Nephron (organoid): ENCODE data around the gene WBP2NL.
A peak's percentile ranks its signal among the peaks of the same experiment; 100 is the strongest.
"Not testable (repeated sequence)": the region's sequence is repeated elsewhere in the genome, so short reads cannot be mapped to it uniquely, and the experiment has no call there.

Experiments
- H3K27ac Mint-ChIP-seq, 3 experiments: 2 replicates each; pipeline ENCODE4 v1.8.0; 2020; ENCODE audit warnings: mixed read lengths in 3 of 3, mild to moderate bottlenecking in 2 of 3, moderate library complexity in 1 of 3
- H3K27me3 Mint-ChIP-seq: 2 replicates; pipeline ENCODE4 v1.8.0; 2021; ENCODE audit warnings: low read depth, mild to moderate bottlenecking, moderate library complexity, mixed read lengths
- H3K36me3 Mint-ChIP-seq: 2 replicates; pipeline ENCODE4 v1.8.0; 2020; ENCODE audit warnings: low read depth, mixed read lengths
- H3K4me1 Mint-ChIP-seq: 2 replicates; pipeline ENCODE4 v1.8.0; 2020; ENCODE audit warnings: mixed read lengths
- H3K4me3 Mint-ChIP-seq, 3 experiments: 2 replicates each; pipeline ENCODE4 v1.8.0; 2020; ENCODE audit warnings: mild to moderate bottlenecking in 3 of 3, mixed read lengths in 3 of 3, moderate library complexity in 2 of 3
- H3K9me3 Mint-ChIP-seq: 2 replicates; pipeline ENCODE4 v1.8.0; 2020; ENCODE audit warnings: mixed read lengths
- TF ChIP-seq, protein P1 (sequence below), 3 experiments: fragments of 200-600 bp; sonication (generic); IDR thresholded peaks; one replicate each; pipeline ENCODE4 v1.5.0; 2021; ENCODE audit warnings: antibody characterized with exemption in 3 of 3; ENCODE audit not compliant: unreplicated experiment in 3 of 3

WBP2NL gene

DNA sequence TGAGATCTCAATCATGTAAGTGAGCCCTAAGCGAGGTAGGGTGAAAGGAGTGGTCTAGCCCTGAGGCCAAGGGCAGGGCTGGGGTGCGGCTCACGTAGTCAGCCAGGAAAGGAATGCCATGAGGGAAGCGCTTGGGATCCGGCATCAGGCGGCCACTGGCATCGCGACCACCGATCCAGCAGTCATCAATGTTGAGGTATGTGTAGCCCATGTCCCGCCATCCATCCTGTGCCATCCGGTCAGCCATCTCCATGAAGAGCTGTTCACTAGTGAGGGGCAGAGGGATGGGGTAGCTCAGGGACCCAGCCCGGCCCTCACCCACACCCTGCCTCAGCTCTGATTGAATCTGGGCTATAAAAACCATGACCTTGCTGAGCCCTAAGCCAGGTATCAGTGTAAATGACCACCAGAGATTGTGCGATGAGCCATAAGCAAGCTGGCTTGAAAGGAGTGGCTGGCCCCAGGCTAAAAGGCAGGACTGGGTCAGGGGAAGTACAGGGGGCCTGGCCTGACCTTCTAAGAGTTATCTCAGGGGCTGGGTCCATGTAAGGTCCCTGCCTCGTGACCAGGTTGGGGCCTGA, 69.2 kb downstream of the WBP2NL start:
- no peak overlapping the region for H3K27ac Mint-ChIP-seq
- peaks cover 21% of the 10 kb centered on the region for H3K36me3 Mint-ChIP-seq
- TF ChIP-seq, protein P1, sequence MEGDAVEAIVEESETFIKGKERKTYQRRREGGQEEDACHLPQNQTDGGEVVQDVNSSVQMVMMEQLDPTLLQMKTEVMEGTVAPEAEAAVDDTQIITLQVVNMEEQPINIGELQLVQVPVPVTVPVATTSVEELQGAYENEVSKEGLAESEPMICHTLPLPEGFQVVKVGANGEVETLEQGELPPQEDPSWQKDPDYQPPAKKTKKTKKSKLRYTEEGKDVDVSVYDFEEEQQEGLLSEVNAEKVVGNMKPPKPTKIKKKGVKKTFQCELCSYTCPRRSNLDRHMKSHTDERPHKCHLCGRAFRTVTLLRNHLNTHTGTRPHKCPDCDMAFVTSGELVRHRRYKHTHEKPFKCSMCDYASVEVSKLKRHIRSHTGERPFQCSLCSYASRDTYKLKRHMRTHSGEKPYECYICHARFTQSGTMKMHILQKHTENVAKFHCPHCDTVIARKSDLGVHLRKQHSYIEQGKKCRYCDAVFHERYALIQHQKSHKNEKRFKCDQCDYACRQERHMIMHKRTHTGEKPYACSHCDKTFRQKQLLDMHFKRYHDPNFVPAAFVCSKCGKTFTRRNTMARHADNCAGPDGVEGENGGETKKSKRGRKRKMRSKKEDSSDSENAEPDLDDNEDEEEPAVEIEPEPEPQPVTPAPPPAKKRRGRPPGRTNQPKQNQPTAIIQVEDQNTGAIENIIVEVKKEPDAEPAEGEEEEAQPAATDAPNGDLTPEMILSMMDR (IDR thresholded peaks at IDR 0.05; ENCODE audit: unreplicated experiment in 3 of 3), result no peak
- no peaks in the 10 kb centered on the region for H3K27me3 Mint-ChIP-seq
- peaks cover 19% of the 10 kb centered on the region for H3K4me1 Mint-ChIP-seq
- H3K9me3 Mint-ChIP-seq, result no peaks in the 10 kb centered on the region
- H3K4me3 Mint-ChIP-seq, result no peak overlapping the region

DNA sequence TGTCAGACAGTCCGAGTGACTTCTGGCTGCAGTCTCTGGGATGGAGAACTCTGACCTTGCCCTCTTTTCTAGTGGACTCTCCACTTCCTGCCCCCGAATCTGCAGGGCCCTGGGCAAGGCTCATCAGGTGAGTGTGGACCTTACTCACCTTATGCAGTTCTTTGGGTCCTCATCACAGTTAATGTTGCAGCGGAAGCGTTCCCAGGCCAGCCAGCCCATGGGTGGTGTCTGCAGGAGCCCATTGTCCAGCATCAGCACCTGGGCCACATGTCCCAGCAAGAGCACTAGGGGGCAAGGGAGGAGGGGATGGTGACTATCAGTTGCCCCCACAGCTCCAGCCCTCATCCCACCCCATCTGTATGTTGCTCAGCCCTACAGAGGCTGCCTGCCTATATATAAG, 69.7 kb downstream of the WBP2NL start:
- Mint-ChIP-seq H3K27ac (no peak overlapping the region), H3K9me3 (no peaks in the 10 kb centered on the region), H3K4me1 (peaks cover 24% of the 10 kb centered on the region), H3K4me3 (peak overlapping the region in 1 of 3 experiments; percentile 65), H3K36me3 (peaks cover 16% of the 10 kb centered on the region), H3K27me3 (no peaks in the 10 kb centered on the region)
- TF ChIP-seq, protein P1 (IDR thresholded peaks at IDR 0.05; ENCODE audit: unreplicated experiment in 3 of 3), result no peak

DNA sequence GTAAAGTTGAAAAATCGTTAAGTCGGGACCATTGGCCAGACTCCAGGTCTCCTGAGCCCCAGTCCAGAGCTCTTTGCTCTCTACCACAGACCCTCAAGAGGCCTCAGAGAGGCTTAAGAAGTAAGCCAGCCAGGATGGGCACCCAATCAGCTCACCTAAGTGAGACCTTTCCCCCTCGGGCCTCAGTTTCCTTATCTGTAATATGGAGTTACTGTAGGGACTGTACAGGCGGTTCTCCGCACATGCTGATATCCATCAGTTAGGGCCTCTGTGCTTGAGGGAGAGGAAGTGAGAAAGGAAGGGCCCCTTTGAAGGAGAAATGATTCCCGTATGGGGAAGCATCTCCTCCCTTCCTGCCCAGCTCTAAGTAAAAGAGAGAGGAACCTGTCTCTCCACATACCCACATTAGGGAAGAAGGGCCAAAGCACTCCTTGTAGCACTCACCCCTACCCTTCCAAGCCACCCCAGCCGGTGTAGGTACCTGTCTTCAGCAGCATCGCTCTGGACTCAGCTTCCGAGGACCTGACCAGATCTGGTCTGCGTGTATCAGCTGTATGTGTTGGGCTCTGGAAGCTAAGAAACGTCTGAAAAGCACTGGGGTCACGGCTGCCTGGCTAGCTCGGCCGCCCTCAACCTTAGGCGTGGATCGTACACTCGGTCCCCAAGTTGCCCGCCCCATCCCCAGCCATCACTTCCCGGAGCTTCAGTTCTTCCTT, 71.4 kb downstream of the WBP2NL start:
- Mint-ChIP-seq H3K27ac (peak overlapping the region; percentile 91 to 100 (median 99)), H3K4me1 (peaks cover 28% of the 10 kb centered on the region), H3K36me3 (peaks cover 15% of the 10 kb centered on the region), H3K4me3 (peak overlapping the region; percentile 90 to 97 (median 90)), H3K27me3 (no peaks in the 10 kb centered on the region), H3K9me3 (no peaks in the 10 kb centered on the region)
- TF ChIP-seq, protein P1 (IDR thresholded peaks at IDR 0.05; ENCODE audit: unreplicated experiment in 3 of 3), result no peak

DNA sequence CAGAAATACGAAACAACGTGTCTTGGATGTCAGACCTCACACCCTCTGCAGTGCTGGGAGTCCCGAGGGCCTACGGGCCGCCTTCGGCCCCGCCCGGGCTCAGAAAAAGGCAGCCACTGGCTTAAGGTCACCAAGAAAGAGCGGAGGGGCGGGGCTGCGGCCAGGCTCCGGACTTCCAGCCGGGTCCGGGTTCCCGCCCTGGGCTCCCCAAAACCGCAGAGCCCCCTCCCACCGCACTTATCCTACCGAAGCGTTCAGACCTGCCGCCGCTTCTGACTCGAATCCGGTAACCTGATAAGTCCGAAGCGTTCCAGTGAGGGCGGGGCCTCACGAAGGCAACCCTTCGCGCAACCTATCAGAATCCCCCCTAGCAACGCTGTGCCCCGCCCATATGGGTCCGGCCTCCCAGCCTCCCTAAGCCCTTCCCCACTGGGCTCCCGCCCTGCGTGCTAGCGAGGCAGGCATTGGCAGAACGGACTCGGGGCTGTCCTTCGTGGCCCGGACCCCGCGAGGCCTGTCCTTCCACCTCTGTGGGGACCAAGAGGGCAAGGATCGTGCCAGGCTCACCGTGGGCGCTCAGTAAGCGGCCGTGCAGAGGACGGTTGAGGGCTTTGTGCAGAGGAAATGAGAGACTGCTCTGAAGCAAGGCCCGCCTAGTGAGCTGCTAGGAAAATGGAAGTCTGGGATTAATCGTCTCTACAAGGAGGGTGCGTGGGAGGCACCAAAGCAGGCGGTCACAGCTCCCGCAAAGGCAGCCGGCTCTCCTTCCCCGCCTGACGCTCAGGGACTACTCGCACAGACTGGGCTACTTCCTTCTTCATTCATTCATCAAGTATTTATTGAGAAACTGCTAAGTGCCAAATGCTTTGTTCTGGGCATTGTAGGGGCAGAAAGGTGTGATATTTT, 72.2 kb downstream of the WBP2NL start, which contains the start of gene NAGA:
Gene NAGA (minus strand): TSS at position 296 of the 906 bp plus-strand sequence. CDS start 515 bp downstream, outside the sequence.
- TF ChIP-seq, protein P1 (IDR thresholded peaks at IDR 0.05; ENCODE audit: unreplicated experiment in 3 of 3), result no peak
- H3K36me3 Mint-ChIP-seq, result peaks cover 8% of the 10 kb centered on the region
- no peaks in the 10 kb centered on the region for H3K9me3 Mint-ChIP-seq
- no peaks in the 10 kb centered on the region for H3K27me3 Mint-ChIP-seq
- peak within 1 kb of the TSS; percentile 91 to 100 (median 99) for H3K27ac Mint-ChIP-seq
- peak within 1 kb of the TSS; percentile 90 to 97 (median 90) for H3K4me3 Mint-ChIP-seq
- H3K4me1 Mint-ChIP-seq, result peaks cover 36% of the 10 kb centered on the region

DNA sequence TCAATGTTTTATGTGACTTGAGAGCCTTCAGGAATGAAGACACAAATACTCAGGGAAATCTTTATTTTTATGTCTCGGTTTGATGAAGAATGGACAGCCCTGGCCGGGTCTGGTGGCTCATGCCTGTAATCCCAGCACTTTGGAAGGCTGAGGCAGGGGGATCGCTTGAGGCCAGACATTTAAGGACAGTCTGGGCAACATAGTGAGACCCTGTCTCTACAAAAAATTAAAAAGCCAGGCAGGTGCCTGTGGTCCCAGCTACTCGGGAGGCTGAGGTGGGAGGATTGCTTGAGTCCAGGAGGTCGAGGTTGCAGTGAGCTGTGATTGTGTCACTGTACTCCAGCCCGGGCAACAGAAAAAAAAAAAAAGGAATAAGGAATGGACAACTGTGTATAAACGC, 72.9 kb downstream of the WBP2NL start:
- H3K4me3 Mint-ChIP-seq, result peak overlapping the region; percentile 90 to 97 (median 90)
- H3K27ac Mint-ChIP-seq, result peak overlapping the region; percentile 91 to 100 (median 99)
- not testable (repeated sequence) for H3K27me3 Mint-ChIP-seq, H3K9me3 Mint-ChIP-seq, H3K36me3 Mint-ChIP-seq
- H3K4me1 Mint-ChIP-seq, result peaks cover 39% of the 10 kb centered on the region
